ENCODE results near the gene CDK5.

DNA sequence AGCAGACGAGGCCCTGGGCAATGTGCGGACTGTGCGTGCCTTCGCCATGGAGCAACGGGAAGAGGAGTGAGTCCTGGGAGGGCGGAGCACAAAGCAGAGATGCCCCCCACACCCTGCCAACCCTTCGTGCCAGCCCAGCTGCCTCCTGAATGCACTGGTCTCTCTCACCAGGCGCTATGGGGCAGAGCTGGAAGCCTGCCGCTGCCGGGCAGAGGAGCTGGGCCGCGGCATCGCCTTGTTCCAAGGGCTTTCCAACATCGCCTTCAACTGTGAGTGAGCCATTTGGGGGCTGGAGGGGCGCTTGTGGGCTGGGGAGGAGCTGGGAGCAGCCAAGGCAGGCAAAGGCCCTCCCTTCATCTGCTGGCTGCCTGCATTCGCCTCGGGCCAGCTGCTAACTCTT lies 21.8 kb downstream of the CDK5 start:
- TF ChIP-seq, protein P1, sequence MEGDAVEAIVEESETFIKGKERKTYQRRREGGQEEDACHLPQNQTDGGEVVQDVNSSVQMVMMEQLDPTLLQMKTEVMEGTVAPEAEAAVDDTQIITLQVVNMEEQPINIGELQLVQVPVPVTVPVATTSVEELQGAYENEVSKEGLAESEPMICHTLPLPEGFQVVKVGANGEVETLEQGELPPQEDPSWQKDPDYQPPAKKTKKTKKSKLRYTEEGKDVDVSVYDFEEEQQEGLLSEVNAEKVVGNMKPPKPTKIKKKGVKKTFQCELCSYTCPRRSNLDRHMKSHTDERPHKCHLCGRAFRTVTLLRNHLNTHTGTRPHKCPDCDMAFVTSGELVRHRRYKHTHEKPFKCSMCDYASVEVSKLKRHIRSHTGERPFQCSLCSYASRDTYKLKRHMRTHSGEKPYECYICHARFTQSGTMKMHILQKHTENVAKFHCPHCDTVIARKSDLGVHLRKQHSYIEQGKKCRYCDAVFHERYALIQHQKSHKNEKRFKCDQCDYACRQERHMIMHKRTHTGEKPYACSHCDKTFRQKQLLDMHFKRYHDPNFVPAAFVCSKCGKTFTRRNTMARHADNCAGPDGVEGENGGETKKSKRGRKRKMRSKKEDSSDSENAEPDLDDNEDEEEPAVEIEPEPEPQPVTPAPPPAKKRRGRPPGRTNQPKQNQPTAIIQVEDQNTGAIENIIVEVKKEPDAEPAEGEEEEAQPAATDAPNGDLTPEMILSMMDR (IDR thresholded peaks at IDR 0.05; ENCODE audit: low read depth, low read length) = no peak
- no peak for TF ChIP-seq EZH2phosphoT487 (IDR thresholded peaks at IDR 0.05; ENCODE audit: low read depth)
